BLaER1 treated with 17β-estradiol and CSF1 and Interleukin-3, amounts not matched to agents 10 nM and 100 nM (cell line): Measurements from ENCODE around the gene CTIF.
A peak's percentile ranks its signal among the peaks of the same experiment; 100 is the strongest.

ENCODE experiments used
- H3K27ac ChIP-seq, 11 experiments: shearing (Covaris generic); formaldehyde crosslinking; 2 replicates each; pipeline ENCODE4 v1.8.1; 2022
- H3K27me3 ChIP-seq, 11 experiments: shearing (Covaris generic); formaldehyde crosslinking; 2 replicates each; pipeline ENCODE4 v1.8.1; 2022
- H3K36me3 ChIP-seq, 11 experiments: shearing (Covaris generic); formaldehyde crosslinking; 2 replicates each; pipeline ENCODE4 v1.8.1; 2022
- H3K4me1 ChIP-seq, 10 experiments: shearing (Covaris generic); formaldehyde crosslinking; 2 replicates each; pipeline ENCODE4 v1.8.1; 2022
- H3K4me2 ChIP-seq, 11 experiments: shearing (Covaris generic); formaldehyde crosslinking; 2 replicates each; pipeline ENCODE4 v1.8.1; 2022
- H3K4me3 ChIP-seq, 10 experiments: shearing (Covaris generic); formaldehyde crosslinking; 2 replicates each; pipeline ENCODE4 v1.8.1; 2022
- H3K9ac ChIP-seq, 11 experiments: shearing (Covaris generic); formaldehyde crosslinking; 2 replicates each; pipeline ENCODE4 v1.8.1; 2022
- H3K9me3 ChIP-seq, 11 experiments: shearing (Covaris generic); formaldehyde crosslinking; replicated peaks in 1 of 11; 2 replicates each; pipeline ENCODE4 v1.8.1; 2022
- H4K20me1 ChIP-seq, 11 experiments: shearing (Covaris generic); formaldehyde crosslinking; 2 replicates each; pipeline ENCODE4 v1.8.1; 2022
- Cebpa-rat ChIP-seq, 11 experiments: shearing (Covaris generic); IDR thresholded peaks; 2 replicates each; pipeline ENCODE4 v1.8.1; 2022

CTIF gene

GRCh38 chr18:48828194-48828545 lies 289.3 kb downstream of the CTIF start:
- Histone ChIP-seq H3K27me3 (no peaks in the 10 kb centered on the region), H3K4me1 (peaks cover 84 to 89% (median 85%) of the 10 kb centered on the region in 10 experiments), H3K36me3 (peaks cover 0 to 6% (median 0%) of the 10 kb centered on the region in 11 experiments; a peak in 7 of 22 replicates), H4K20me1 (peaks cover 0 to 6% (median 0%) of the 10 kb centered on the region in 11 experiments; a peak in 2 of 22 replicates), H3K9me3 (peaks cover 6 to 15% (median 8%) of the 10 kb centered on the region in 11 experiments), H3K9ac (peak overlapping the region in 9 of 11 experiments; percentile 7 to 73 (median 61); a peak in 16 of 22 replicates), H3K4me3 (peak overlapping the region in 4 of 10 experiments; percentile 15 to 53 (median 37); a peak in 6 of 20 replicates), H3K4me2 (peak overlapping the region; percentile 91 to 100 (median 96)), H3K27ac (peak overlapping the region in 8 of 11 experiments; percentile 6 to 74 (median 58); a peak in 10 of 22 replicates)
- TF ChIP-seq Cebpa-rat (IDR thresholded peaks at IDR 0.05) = no peak

- Histone ChIP-seq H3K4me2 (peak overlapping the region; percentile 91 to 100 (median 96)), H3K36me3 (peaks cover 0 to 3% (median 0%) of the 10 kb centered on the region in 11 experiments; a peak in 3 of 22 replicates), H3K4me1 (peaks cover 91 to 96% (median 92%) of the 10 kb centered on the region in 10 experiments), H3K9me3 (peaks cover 0 to 8% (median 1%) of the 10 kb centered on the region in 11 experiments; a peak in 8 of 22 replicates), H3K27ac (peak overlapping the region in 7 of 11 experiments; percentile 6 to 71 (median 55); a peak in 7 of 22 replicates), H4K20me1 (peaks cover 0 to 6% (median 0%) of the 10 kb centered on the region in 11 experiments; a peak in 2 of 22 replicates), H3K9ac (peak overlapping the region in 9 of 11 experiments; percentile 7 to 73 (median 61); a peak in 14 of 22 replicates), H3K4me3 (peak overlapping the region in 3 of 10 experiments; percentile 15 to 53 (median 30); a peak in 4 of 20 replicates), H3K27me3 (no peaks in the 10 kb centered on the region)
- TF ChIP-seq Cebpa-rat (IDR thresholded peaks at IDR 0.05) = no peak
Measured at GRCh38 chr18:48828691-48829442, 290.0 kb downstream of the CTIF start.

DNA sequence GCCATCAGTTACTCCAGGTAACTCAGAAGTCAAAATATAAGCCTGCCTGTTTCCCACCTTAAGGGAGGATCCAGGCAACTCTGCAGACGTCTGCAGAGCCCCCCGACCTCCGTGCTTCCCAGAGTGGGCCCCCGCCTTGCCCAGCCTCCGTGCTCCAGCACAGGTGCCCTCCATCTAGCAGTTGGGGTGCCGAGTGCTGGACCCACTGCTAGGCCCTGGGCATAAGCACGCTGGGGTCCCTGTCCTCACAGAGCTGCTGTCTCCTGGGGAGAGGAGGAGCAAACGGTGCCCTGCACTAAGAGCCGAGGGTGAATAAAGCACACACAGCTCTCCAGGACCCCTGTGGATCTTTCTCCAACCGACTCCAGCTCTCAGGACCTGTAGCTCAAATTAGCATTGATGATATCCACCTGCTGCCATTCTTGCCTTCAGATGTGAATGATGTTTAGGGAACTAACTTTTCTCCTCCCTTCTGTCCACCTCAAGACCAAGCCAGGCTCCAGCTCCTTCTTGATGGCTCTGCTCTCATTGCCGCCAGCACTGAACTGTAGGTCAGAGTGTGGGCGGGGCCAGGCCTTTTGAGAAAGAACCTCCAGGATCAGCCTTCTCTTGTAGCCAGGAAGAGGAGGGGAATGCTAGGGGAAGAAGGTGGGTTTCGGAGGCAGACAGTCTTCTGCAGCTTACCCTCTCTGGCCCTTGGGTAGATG lies 290.8 kb downstream of the CTIF start:
- Histone ChIP-seq H3K9me3 (peaks cover 0 to under 1% (median 0%) of the 10 kb centered on the region in 11 experiments; a peak in 1 of 22 replicates), H3K4me1 (peaks cover 98 to 100% (median 100%) of the 10 kb centered on the region in 10 experiments), H3K4me2 (peak overlapping the region; percentile 91 to 100 (median 96)), H4K20me1 (peaks cover 0 to 8% (median 0%) of the 10 kb centered on the region in 11 experiments; a peak in 3 of 22 replicates), H3K9ac (peak overlapping the region in 4 of 11 experiments; percentile 8 to 73 (median 40); a peak in 2 of 22 replicates), H3K36me3 (no peaks in the 10 kb centered on the region; a peak in 2 of 22 replicates), H3K4me3 (no peak overlapping the region), H3K27ac (peak overlapping the region in 1 of 11 experiments; percentile 5; a peak in 1 of 22 replicates), H3K27me3 (no peaks in the 10 kb centered on the region)
- TF ChIP-seq Cebpa-rat (IDR thresholded peaks at IDR 0.05) = no peak

GRCh38 chr18:48831113-48831759 lies 292.4 kb downstream of the CTIF start:
- H3K4me3 ChIP-seq = peak overlapping the region in 1 of 10 experiments; percentile 44; a peak in 1 of 20 replicates
- no peaks in the 10 kb centered on the region for H3K36me3 ChIP-seq
- no peak for TF ChIP-seq Cebpa-rat (IDR thresholded peaks at IDR 0.05)
- no peak overlapping the region; a peak in 2 of 22 replicates for H3K27ac ChIP-seq
- H4K20me1 ChIP-seq = peaks cover 0 to 8% (median 0%) of the 10 kb centered on the region in 11 experiments; a peak in 3 of 22 replicates
- H3K4me2 ChIP-seq = peak overlapping the region; percentile 84 to 100 (median 97)
- H3K9me3 ChIP-seq = no peaks in the 10 kb centered on the region
- H3K9ac ChIP-seq = peak overlapping the region in 5 of 11 experiments; percentile 4 to 40 (median 27); a peak in 3 of 22 replicates
- peaks cover 100% of the 10 kb centered on the region in 10 experiments for H3K4me1 ChIP-seq
- no peaks in the 10 kb centered on the region for H3K27me3 ChIP-seq

DNA sequence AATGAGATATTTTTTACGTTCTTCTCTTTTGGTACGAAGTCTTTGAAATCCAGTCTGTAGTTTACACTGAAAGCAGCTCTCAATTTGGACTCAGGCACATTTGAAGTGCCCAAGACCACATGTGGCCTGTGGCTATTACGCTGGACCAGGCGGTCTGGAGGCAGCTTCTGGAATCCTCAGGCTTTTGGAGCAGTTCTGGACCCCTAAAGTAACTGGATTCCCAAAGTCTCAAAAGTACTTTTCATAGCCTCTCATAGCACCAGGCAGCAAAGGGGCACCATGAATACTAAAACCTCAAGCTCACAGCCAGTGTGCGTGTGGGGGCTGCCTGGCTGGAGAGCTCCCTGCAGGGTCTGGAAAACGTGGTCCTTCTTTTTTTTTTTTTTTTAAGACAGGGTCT lies 293.0 kb downstream of the CTIF start:
- Histone ChIP-seq H3K27ac (peak overlapping the region in 3 of 11 experiments; percentile 71 to 78 (median 72); a peak in 2 of 22 replicates), H3K4me2 (peak overlapping the region; percentile 84 to 100 (median 97)), H3K9ac (peak overlapping the region in 4 of 11 experiments; percentile 56 to 75 (median 60); a peak in 4 of 22 replicates), H4K20me1 (peaks cover 0 to 8% (median 0%) of the 10 kb centered on the region in 11 experiments; a peak in 3 of 22 replicates), H3K27me3 (no peaks in the 10 kb centered on the region), H3K36me3 (no peaks in the 10 kb centered on the region), H3K9me3 (no peaks in the 10 kb centered on the region), H3K4me1 (peaks cover 100% of the 10 kb centered on the region in 10 experiments), H3K4me3 (peak overlapping the region in 2 of 10 experiments; percentile 61 to 64; a peak in 4 of 20 replicates)
- TF ChIP-seq Cebpa-rat (IDR thresholded peaks at IDR 0.05) = no peak

DNA sequence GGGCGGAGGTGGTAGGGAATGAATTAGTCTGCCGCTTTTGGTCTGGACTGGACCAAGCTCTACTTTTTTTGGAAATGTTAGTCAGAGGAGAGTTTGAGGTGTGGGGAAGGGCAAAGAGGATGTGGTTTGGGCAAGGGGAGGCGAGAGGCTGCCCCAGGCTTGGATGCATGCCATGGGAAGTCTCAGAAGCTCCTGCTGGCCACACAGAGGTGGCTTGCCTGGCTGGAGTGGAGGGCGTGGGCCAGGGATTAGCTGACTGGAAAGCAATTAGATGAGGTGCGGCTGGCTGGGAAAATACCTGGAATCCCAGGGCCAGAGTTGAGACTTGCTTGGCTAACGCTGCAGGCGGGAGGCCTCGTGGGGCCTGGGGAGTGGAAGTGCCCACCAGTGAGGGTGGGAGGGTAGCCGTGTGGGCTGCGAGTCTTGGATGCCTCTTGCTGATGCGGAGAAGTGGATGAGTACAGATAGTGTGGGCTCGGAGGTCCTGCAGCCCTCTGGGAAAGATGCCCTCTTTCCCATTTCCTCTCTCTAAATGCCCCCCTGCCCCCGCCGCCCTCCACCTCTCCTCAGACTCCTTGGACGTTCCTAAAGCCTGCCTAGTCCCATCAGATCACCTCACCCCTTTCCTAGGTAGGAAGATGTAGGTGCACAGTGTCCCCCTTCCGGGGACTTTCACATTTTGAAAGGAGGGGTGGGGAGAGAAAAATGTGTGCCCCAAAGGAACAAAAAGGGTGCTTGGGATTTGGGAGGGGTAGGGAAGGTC lies 294.3 kb downstream of the CTIF start:
- H3K27me3 ChIP-seq = no peaks in the 10 kb centered on the region
- H3K9me3 ChIP-seq = no peaks in the 10 kb centered on the region
- peak overlapping the region in 9 of 10 experiments; percentile 2 to 64 (median 42); a peak in 15 of 20 replicates for H3K4me3 ChIP-seq
- H3K9ac ChIP-seq = peak overlapping the region; percentile 23 to 75 (median 56); a peak in 20 of 22 replicates
- no peaks in the 10 kb centered on the region for H3K36me3 ChIP-seq
- peaks cover 0 to 8% (median 0%) of the 10 kb centered on the region in 11 experiments; a peak in 3 of 22 replicates for H4K20me1 ChIP-seq
- H3K27ac ChIP-seq = peak overlapping the region in 10 of 11 experiments; percentile 28 to 78 (median 68); a peak in 18 of 22 replicates
- H3K4me2 ChIP-seq = peak overlapping the region; percentile 84 to 100 (median 97)
- TF ChIP-seq Cebpa-rat (IDR thresholded peaks at IDR 0.05) = no peak
- H3K4me1 ChIP-seq = peaks cover 100% of the 10 kb centered on the region in 10 experiments

GRCh38 chr18:48833701-48834412 lies 295.0 kb downstream of the CTIF start:
- Histone ChIP-seq H3K4me3 (peak overlapping the region in 8 of 10 experiments; percentile 2 to 64 (median 45); a peak in 12 of 20 replicates), H3K27ac (peak overlapping the region in 10 of 11 experiments; percentile 58 to 78 (median 68); a peak in 20 of 22 replicates), H3K4me2 (peak overlapping the region; percentile 84 to 100 (median 97)), H3K27me3 (no peaks in the 10 kb centered on the region), H3K4me1 (peaks cover 100% of the 10 kb centered on the region in 10 experiments), H3K36me3 (no peaks in the 10 kb centered on the region), H3K9ac (peak overlapping the region in 10 of 11 experiments; percentile 32 to 75 (median 58); a peak in 18 of 22 replicates), H3K9me3 (no peaks in the 10 kb centered on the region), H4K20me1 (peaks cover 0 to 15% (median 0%) of the 10 kb centered on the region in 11 experiments; a peak in 3 of 22 replicates)
- TF ChIP-seq Cebpa-rat (IDR thresholded peaks at IDR 0.05) = peak in 1 of 11 experiments; percentile 51; a peak in 1 of 22 replicates
